Measurements from ENCODE around the gene TWIST2.

Gene TWIST2

DNA sequence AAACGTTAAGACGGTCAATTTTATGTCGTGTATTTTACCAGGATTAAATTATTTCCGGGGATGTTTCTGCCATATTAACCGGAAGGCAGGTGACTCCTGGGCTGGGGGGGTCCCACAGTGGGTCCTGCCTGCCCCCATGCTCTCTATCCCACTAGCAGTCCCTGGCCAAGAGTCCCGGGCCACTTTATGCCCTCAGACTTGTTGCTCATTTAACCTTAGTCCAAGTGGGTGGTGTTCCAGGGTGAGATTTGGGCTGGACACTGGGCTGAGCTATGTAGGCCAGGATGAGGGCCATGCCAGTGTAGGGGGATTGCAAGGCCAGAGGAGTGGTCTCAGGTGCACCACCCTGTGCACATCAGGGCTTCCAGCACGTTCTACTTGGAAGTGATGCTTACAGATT lies 24.1 kb downstream of the TWIST2 start:
- no peak for DNase-seq (ENCODE audit: low read depth in 1 of 2, low spot score in 1 of 2)

DNA sequence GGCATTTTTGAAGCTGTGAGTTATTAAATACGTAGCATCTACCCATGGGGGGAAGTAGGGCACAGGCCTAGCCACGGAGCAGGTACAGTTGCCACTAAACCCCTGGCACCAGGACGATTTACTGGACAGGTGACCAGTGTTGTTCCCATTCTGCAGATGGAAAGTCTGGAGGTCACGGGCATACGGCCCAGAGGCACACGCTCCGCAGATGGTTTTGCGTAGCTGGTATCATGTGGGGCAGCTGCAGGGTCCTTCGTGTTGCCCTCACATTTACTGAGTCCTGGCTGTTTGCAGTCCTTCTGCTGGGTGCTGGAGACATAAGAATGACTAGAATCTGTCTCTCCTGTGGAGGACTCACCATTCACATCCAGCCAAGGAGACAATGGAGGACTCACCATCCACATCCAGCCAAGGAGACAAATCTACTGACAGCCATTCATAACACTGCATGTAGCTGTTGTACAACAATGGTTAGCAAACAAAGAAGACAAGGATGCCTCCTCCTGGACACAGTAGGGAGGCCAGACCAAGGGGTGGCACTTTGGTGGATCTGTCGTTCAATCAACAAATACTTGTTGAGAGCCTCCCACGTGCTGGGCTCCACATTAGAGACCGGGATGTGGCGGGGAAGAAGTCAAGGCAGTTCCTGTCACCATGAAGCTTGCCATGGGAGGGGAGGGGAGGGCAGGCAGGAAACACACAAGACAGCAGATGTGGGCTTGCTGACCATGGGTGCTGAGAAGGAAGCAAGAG lies 24.9 kb downstream of the TWIST2 start:
- no peak for DNase-seq (ENCODE audit: low read depth in 1 of 2, low spot score in 1 of 2)

- DNase-seq (ENCODE audit: low read depth in 1 of 2, low spot score in 1 of 2), result no peak
Measured at GRCh38 chr2:238873381-238873801, 25.5 kb downstream of the TWIST2 start.

- no peak for DNase-seq (ENCODE audit: low read depth in 1 of 2, low spot score in 1 of 2)
Measured at GRCh38 chr2:238873841-238874240, 26.0 kb downstream of the TWIST2 start.

DNA sequence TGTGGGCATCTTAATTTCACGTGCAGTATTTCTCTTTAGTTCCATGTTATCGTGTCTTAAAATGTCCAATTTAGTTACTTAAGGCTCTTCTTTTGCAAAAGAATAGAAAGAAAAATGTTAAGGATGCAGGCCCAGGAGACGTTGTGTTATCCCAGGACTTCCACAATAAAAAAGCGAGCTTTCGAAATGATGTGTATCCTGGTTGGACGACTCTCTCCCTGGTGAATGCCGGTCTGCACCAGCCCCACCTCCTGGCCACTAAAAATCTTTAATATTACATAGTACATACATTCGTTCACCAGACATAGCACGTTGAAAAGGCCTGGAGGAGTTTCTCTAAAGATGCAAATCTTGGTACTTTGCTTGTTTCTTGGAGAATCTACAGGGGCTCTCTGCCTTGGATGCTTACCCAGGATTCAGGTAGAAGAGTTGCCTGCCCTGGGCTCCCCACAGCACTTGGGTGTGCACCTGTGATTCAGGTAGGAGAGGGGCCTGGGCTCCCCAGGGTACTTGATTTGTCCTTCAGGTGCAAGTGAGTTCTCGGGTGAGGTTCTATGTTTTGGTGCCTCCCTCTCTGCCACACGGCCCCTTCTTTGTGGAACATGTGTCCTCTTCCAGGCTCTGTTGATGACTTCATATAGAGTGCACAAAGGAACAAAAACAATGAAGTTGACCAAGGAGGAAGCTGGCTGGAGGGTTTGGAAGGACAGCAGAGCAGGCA lies 26.6 kb downstream of the TWIST2 start:
- no peak for DNase-seq (ENCODE audit: low read depth in 1 of 2, low spot score in 1 of 2)

DNA sequence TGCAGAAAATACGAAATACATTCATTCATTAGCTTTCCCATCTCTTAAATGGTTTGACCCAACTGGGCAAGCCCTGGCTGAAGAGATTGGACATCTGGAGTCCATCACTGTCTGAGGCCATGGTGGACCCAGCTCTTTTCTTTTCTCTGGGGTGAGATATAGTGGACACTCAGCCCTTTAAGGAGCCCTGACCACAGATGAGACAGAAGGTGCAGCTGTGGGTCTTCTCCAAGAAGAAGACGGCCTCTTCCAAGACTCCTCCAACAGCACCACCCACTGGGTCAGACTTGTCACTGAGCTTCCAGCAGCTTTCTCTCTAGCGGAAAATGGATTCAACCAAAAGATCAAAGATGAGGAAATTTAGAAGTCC lies 27.2 kb downstream of the TWIST2 start:
- no peak for DNase-seq (ENCODE audit: low read depth in 1 of 2, low spot score in 1 of 2)

GRCh38 chr2:238875471-238876231 lies 27.8 kb downstream of the TWIST2 start:
- DNase-seq (ENCODE audit: low read depth in 1 of 2, low spot score in 1 of 2), result no peak

GRCh38 chr2:238876232-238876630 lies 28.3 kb downstream of the TWIST2 start:
- no peak for DNase-seq (ENCODE audit: low read depth in 1 of 2, low spot score in 1 of 2)

- no peak for DNase-seq (ENCODE audit: low read depth in 1 of 2, low spot score in 1 of 2)
Measured at GRCh38 chr2:238878051-238878735, 30.3 kb downstream of the TWIST2 start.

DNA sequence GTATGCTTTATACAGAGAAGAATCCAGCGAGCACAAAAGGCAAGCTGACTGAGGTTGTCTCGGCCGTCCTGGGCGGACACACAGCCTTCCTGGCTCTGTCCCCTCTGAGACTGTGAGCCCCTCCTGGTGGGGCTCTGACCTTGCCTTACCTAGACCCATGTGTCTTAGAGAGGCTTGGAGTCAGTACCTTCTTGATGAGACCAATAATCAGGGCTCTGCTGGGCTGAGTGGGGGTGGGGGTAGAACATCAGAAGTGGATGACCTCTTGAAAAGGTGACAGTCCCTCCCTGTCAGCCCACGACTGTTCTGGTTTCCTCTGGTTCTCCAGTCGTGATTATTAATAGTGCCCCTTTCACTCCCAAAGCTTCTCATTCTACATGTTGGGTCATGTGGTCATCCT lies 31.2 kb downstream of the TWIST2 start:
- no peak for DNase-seq (ENCODE audit: low read depth in 1 of 2, low spot score in 1 of 2)

- no peak for DNase-seq (ENCODE audit: low read depth in 1 of 2, low spot score in 1 of 2)
Measured at GRCh38 chr2:238879621-238880377, 31.9 kb downstream of the TWIST2 start.

- no peak for DNase-seq (ENCODE audit: low read depth in 1 of 2, low spot score in 1 of 2)
Measured at GRCh38 chr2:238881353-238882081, 33.6 kb downstream of the TWIST2 start.

GRCh38 chr2:238882082-238882755 lies 34.3 kb downstream of the TWIST2 start:
- DNase-seq (ENCODE audit: low read depth in 1 of 2, low spot score in 1 of 2), result no peak

GRCh38 chr2:238883421-238883901 lies 35.6 kb downstream of the TWIST2 start:
- no peak for DNase-seq (ENCODE audit: low read depth in 1 of 2, low spot score in 1 of 2)

- DNase-seq (ENCODE audit: low read depth in 1 of 2, low spot score in 1 of 2), result no peak
Measured at GRCh38 chr2:238884122-238884811, 36.4 kb downstream of the TWIST2 start.

GRCh38 chr2:238884812-238885408 lies 37.0 kb downstream of the TWIST2 start:
- DNase-seq (ENCODE audit: low read depth in 1 of 2, low spot score in 1 of 2), result no peak

- no peak for DNase-seq (ENCODE audit: low read depth in 1 of 2, low spot score in 1 of 2)
Measured at GRCh38 chr2:238886453-238887094, 38.7 kb downstream of the TWIST2 start.

- DNase-seq (ENCODE audit: low read depth in 1 of 2, low spot score in 1 of 2), result no peak
Measured at GRCh38 chr2:238887616-238888015, 39.7 kb downstream of the TWIST2 start.

Measured in stimulated activated CD4-positive, alpha-beta T cell treated with anti-CD3 and anti-CD28 coated beads, Interleukin-15, amount 100 ng/mL, for 1 hour (primary cell).